ENCODE data around the gene RABGAP1L. TPM values are rescaled to one million over a fixed set of nuclear protein-coding genes. Genes with fewer than 3 reads are reported as not detected.
"Not testable (repeated sequence)": the region's sequence is repeated elsewhere in the genome, so short reads cannot be mapped to it uniquely, and the experiment has no call there.

The RABGAP1L gene
- total RNA-seq, 1 donor from 2014 or later = 44.1 TPM

DNA sequence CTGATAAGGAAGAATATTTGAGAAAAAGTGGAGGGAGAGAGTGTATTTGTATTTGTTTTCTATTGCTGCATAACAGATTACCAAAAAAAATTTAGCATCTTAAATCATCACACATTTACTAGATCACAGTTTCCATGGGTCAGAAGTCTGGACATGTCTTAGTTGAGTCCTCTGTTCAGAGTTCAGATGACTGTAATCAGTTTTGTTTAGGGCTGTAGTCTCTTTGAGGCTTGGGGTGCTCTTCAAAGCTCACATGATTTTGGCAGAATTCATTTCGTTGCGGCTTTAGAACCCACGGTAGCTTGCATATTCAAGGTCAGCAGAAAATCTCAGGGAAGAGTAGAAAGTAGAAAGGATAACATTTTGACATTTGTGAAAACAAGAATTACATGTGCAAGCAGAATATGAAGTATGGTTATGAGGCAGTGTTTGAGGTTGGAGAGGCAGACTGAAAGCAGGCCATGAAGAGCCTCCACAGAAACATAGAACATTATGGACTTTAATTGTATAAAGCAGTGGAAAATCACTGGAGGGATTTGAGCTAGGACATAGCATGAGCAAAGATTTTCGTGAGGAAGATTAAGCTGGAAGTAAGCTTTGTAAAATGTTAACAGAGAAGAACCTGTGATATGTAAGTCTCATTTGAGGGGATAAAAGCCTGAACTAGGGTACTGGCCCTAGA lies 177.8 kb downstream of the RABGAP1L start:
- no peak for TF ChIP-seq CTCF (IDR thresholded peaks at IDR 0.05; ENCODE audit: partially characterized antibody, unreplicated experiment)
- no peaks in the 10 kb centered on the region for H3K9me3 Mint-ChIP-seq (ENCODE audit: unreplicated experiment)
- H3K4me3 Mint-ChIP-seq (ENCODE audit: unreplicated experiment) = no peak overlapping the region
- DNase-seq = no peak
- H3K4me1 Mint-ChIP-seq (ENCODE audit: low read depth, unreplicated experiment) = no peaks in the 10 kb centered on the region
- no peaks in the 10 kb centered on the region for H3K36me3 Mint-ChIP-seq (ENCODE audit: unreplicated experiment)
- no peak overlapping the region for H3K27ac Mint-ChIP-seq (ENCODE audit: unreplicated experiment)
- no peaks in the 10 kb centered on the region for H3K27me3 Mint-ChIP-seq (ENCODE audit: unreplicated experiment)

DNA sequence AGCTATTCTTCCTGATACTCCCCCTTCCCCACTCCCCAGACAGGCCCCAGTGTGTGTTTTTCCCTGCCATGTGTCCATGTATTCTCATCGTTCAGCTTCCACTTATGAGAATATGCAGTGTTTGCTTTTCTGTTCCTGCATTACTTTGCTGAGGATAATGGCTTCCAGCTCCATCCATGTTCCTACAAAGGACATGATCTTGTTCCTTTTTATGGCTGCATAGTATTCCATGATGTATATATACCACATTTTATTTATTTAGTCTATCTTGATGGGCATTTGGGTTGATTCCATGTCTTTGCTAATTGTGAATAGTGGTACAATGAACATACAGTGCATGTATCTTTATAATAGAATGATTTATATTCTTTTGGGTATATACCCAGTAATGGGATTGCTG lies 181.1 kb downstream of the RABGAP1L start:
- H3K27ac Mint-ChIP-seq (ENCODE audit: unreplicated experiment); H3K4me3 Mint-ChIP-seq (ENCODE audit: unreplicated experiment); H3K4me1 Mint-ChIP-seq (ENCODE audit: low read depth, unreplicated experiment); DNase-seq; H3K27me3 Mint-ChIP-seq (ENCODE audit: unreplicated experiment); H3K9me3 Mint-ChIP-seq (ENCODE audit: unreplicated experiment); H3K36me3 Mint-ChIP-seq (ENCODE audit: unreplicated experiment): not testable (repeated sequence)

DNA sequence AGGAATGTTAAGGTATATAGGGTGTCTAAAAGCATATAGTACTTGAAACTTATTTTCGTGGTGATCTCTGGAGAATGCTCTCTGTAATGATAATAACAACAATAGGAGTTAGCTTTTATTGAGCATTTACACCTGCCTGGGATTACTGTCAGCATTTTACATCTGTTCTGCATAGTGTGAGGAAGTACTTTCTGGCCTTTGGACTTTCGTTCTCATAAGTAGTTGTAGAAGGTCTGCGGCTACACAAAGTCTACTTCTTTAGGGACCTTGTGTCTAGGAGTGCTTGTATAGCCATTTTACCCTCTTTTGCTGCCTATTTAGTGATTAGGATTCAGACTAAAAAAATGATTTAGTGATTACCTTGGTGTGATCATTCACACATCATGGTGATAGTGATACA lies 184.8 kb downstream of the RABGAP1L start:
- no peak for DNase-seq
- Mint-ChIP-seq H3K36me3 (ENCODE audit: unreplicated experiment) (no peaks in the 10 kb centered on the region), H3K27me3 (ENCODE audit: unreplicated experiment) (no peaks in the 10 kb centered on the region), H3K9me3 (ENCODE audit: unreplicated experiment) (no peaks in the 10 kb centered on the region), H3K4me1 (ENCODE audit: low read depth, unreplicated experiment) (no peaks in the 10 kb centered on the region), H3K4me3 (ENCODE audit: unreplicated experiment) (no peak overlapping the region), H3K27ac (ENCODE audit: unreplicated experiment) (no peak overlapping the region)
- no peak for TF ChIP-seq CTCF (IDR thresholded peaks at IDR 0.05; ENCODE audit: partially characterized antibody, unreplicated experiment)

DNA sequence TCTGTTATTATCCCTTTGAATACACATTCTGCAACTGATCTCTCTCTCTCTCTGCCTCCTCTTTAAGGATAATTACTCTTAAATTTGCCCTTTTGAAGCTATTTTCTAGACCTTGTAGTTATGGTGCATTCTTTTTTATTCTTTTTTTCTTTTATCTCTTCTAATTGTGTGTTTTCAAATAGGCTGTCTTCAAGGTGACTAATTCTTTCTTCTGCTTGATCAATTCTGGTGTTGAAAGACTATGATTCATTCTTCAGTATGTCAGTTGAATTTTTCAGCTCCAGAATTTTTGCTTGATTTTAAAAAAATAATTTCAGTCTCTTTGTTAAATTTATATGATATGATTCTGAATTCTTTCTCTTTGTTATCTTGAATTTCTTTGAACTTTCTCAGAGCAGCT lies 192.8 kb downstream of the RABGAP1L start:
- Mint-ChIP-seq H3K36me3 (ENCODE audit: unreplicated experiment) (peaks cover 7% of the 10 kb centered on the region), H3K27me3 (ENCODE audit: unreplicated experiment) (no peaks in the 10 kb centered on the region), H3K4me3 (ENCODE audit: unreplicated experiment) (no peak overlapping the region), H3K4me1 (ENCODE audit: low read depth, unreplicated experiment) (no peaks in the 10 kb centered on the region), H3K9me3 (ENCODE audit: unreplicated experiment) (peaks cover 3% of the 10 kb centered on the region), H3K27ac (ENCODE audit: unreplicated experiment) (no peak overlapping the region)
- DNase-seq = no peak
- TF ChIP-seq CTCF (IDR thresholded peaks at IDR 0.05; ENCODE audit: partially characterized antibody, unreplicated experiment) = no peak

GRCh38 chr1:174352883-174353608 lies 193.7 kb downstream of the RABGAP1L start:
- DNase-seq = no peak
- TF ChIP-seq CTCF (IDR thresholded peaks at IDR 0.05; ENCODE audit: partially characterized antibody, unreplicated experiment) = no peak
- Mint-ChIP-seq H3K4me1 (ENCODE audit: low read depth, unreplicated experiment) (no peaks in the 10 kb centered on the region), H3K27me3 (ENCODE audit: unreplicated experiment) (no peaks in the 10 kb centered on the region), H3K27ac (ENCODE audit: unreplicated experiment) (no peak overlapping the region), H3K9me3 (ENCODE audit: unreplicated experiment) (peaks cover 3% of the 10 kb centered on the region), H3K36me3 (ENCODE audit: unreplicated experiment) (peaks cover 7% of the 10 kb centered on the region), H3K4me3 (ENCODE audit: unreplicated experiment) (no peak overlapping the region)

Measured in glutamatergic neuron (in vitro differentiated cells).